B cell (primary cell): ENCODE data around the gene ST6GALNAC2. TPM values are rescaled to one million over a fixed set of nuclear protein-coding genes. Genes with fewer than 3 reads are reported as not detected.

ENCODE experiments used
- ATAC-seq: fragments of 200-7000 bp; cut with Tn5 transposase; one replicate; pipeline ENCODE4 v1.10.0; 2021; ENCODE audit warnings: low read depth, mild to moderate bottlenecking, moderate number of reproducible peaks, moderate library complexity
- CTCF ChIA-PET: fragments of 350-600 bp; sonication (Branson Sonifier 250); formaldehyde crosslinking; loops from one replicate; lab custom pipeline; 2021; ENCODE audit warnings: antibody characterized with exemption, inconsistent platforms; lab: Charles Lee
- POLR2A ChIA-PET: fragments of 350-600 bp; sonication (Branson Sonifier 250); formaldehyde crosslinking; loops from one replicate; lab custom pipeline; 2021; ENCODE audit warnings: antibody characterized with exemption; lab: Charles Lee
- DNase-seq: peaks from one replicate; pipeline ENCODE4 v3.0.0; 2013
- H2AFZ ChIP-seq: 2 replicates; pipeline ENCODE4 v1.6.1; 2012; ENCODE audit warnings: mild to moderate bottlenecking, low read depth, low read length; ENCODE audit not compliant: insufficient read depth, poor library complexity, severe bottlenecking
- H3K27ac ChIP-seq, 2 donors: 1 replicate in 1 of 2; 2 replicates in 1 of 2; pipeline ENCODE4 v1.5.1; 2012 to 2013; ENCODE audit warnings: low read length in 2 of 2, mild to moderate bottlenecking in 2 of 2, moderate library complexity in 1 of 2
- H3K27me3 ChIP-seq, 4 experiments: fragments of 200-600 bp in 1 of 4; sonication (generic) in 1 of 4; replicated peaks in 1 of 4; 1 replicate in 2 of 4; 2 replicates in 2 of 4; pipeline versions ENCODE4 v1.6.1 to v1.7.0; 2013 to 2016; ENCODE audit warnings: low read length in 3 of 4, mild to moderate bottlenecking in 2 of 4, mixed read lengths in 1 of 4, moderate library complexity in 1 of 4; ENCODE audit not compliant: insufficient read depth in 4 of 4, control insufficient read depth in 3 of 4; ENCODE audit errors: control extremely low read depth in 1 of 4
- H3K36me3 ChIP-seq, 2 experiments: replicated peaks in 1 of 2; 1 replicate in 1 of 2; 2 replicates in 1 of 2; pipeline versions ENCODE4 v1.6.1 to v1.7.1; 2013; ENCODE audit warnings: low read length in 1 of 2; ENCODE audit not compliant: insufficient read depth in 2 of 2, control insufficient read depth in 1 of 2; ENCODE audit errors: control extremely low read depth in 1 of 2, extremely low read depth in 1 of 2
- H3K4me1 ChIP-seq, 2 donors: fragments of 200-600 bp in 1 of 2; sonication (generic) in 1 of 2; 1 replicate in 1 of 2; 2 replicates in 1 of 2; pipeline versions ENCODE4 v1.5.1 to v1.6.1; 2013 to 2017; ENCODE audit warnings: low read length in 2 of 2; ENCODE audit not compliant: control insufficient read depth in 2 of 2, insufficient read depth in 2 of 2
- H3K4me2 ChIP-seq: replicated peaks from 2 replicates; pipeline ENCODE3; 2012; ENCODE audit warnings: mild to moderate bottlenecking, low read depth, low read length; ENCODE audit not compliant: poor library complexity, severe bottlenecking
- H3K4me3 ChIP-seq, 5 experiments: fragments of 200-600 bp in 1 of 5; sonication (generic) in 1 of 5; 1 replicate in 3 of 5; 2 replicates in 2 of 5; pipeline versions ENCODE4 v1.5.1 to v1.7.0; 2011 to 2016; ENCODE audit warnings: low read length in 4 of 5, mild to moderate bottlenecking in 4 of 5, low read depth in 2 of 5, control low read depth in 1 of 5, moderate library complexity in 1 of 5; ENCODE audit not compliant: insufficient read depth in 1 of 5; ENCODE audit errors: control extremely low read depth in 1 of 5, extremely low read depth in 1 of 5
- H3K79me2 ChIP-seq: fragments of 200-600 bp; sonication (generic); one replicate; pipeline ENCODE4 v1.6.0; 2016; ENCODE audit warnings: low read length; ENCODE audit not compliant: control insufficient read depth, insufficient read depth
- H3K9ac ChIP-seq: fragments of 200-600 bp; sonication (generic); 2 replicates; pipeline ENCODE4 v1.6.1; 2017; ENCODE audit warnings: mild to moderate bottlenecking, low read length, moderate library complexity
- H3K9me3 ChIP-seq, 3 donors: one replicate each; pipeline versions ENCODE4 v1.6.1 to v1.7.1; 2013; ENCODE audit warnings: low read length in 2 of 3; ENCODE audit not compliant: control insufficient read depth in 2 of 3, insufficient read depth in 1 of 3; ENCODE audit errors: control extremely low read depth in 1 of 3
- H4K20me1 ChIP-seq: 2 replicates; pipeline ENCODE4 v1.6.0; 2012; ENCODE audit warnings: mild to moderate bottlenecking, low read length; ENCODE audit not compliant: insufficient read depth, control insufficient read depth, poor library complexity, severe bottlenecking
- H3K27ac Mint-ChIP-seq: one replicate; pipeline ENCODE4 v1.8.0; 2021; ENCODE audit warnings: mixed read lengths
- H3K27me3 Mint-ChIP-seq: one replicate; pipeline ENCODE4 v1.8.0; 2021; ENCODE audit warnings: mixed read lengths
- H3K4me1 Mint-ChIP-seq: one replicate; pipeline ENCODE4 v1.8.0; 2021; ENCODE audit warnings: mixed read lengths
- H3K4me3 Mint-ChIP-seq: one replicate; pipeline ENCODE4 v1.8.0; 2021; ENCODE audit warnings: mixed read lengths
- H3K9me3 Mint-ChIP-seq: one replicate; pipeline ENCODE4 v1.8.0; 2022; ENCODE audit warnings: mixed read lengths; ENCODE audit not compliant: insufficient read depth
- CTCF ChIP-seq: fragments of 200-600 bp; IDR thresholded peaks from one replicate; pipeline ENCODE4 v1.8.0; 2022; ENCODE audit warnings: antibody characterized with exemption, mild to moderate bottlenecking
- EZH2 ChIP-seq: IDR thresholded peaks from 2 replicates; pipeline ENCODE4 v1.6.1; 2012; ENCODE audit warnings: borderline replicate concordance, low read depth, mild to moderate bottlenecking, moderate library complexity, low read length; ENCODE audit not compliant: insufficient read depth, poor library complexity, severe bottlenecking
- WGBS: methylation state at CpG from one replicate; pipeline ENCODE4 v1.1.5; 2013; ENCODE audit warnings: missing lambda C conversion rate; ENCODE audit not compliant: insufficient coverage; 5-methylcytosine and 5-hydroxymethylcytosine counted together
- intact Hi-C: fragments of 100-400 bp; cut with micrococcal nuclease; formaldehyde crosslinking; loops from one replicate; pipeline ENCODE4 v1.10.0; 2022
- polyA plus RNA-seq: library from polyadenylated mRNA; depleted of rRNA; stranded (reverse); fragments of >200 nt; gene quantifications from 2 replicates; pipeline ENCODE4 v1.2.3, GENCODE V29; 2012
- total RNA-seq, 2 donors: library from RNA; stranded (reverse); fragments of 120-200 nt in 1 of 2; gene quantifications; 1 replicate in 1 of 2; 2 replicates in 1 of 2; pipeline versions ENCODE4 v1.2.3 to v1.2.4, GENCODE V29; 2013 to 2022

Gene ST6GALNAC2
- total and polyA plus RNA-seq, 2 donors (not counting 1 experiment from before 2014, with no cell fraction given): 0.58 to 2.7 TPM

GRCh38 chr17:76546556-76547182, 39.0 kb downstream of the ST6GALNAC2 start:
- no peaks in the 10 kb centered on the region for H3K79me2 ChIP-seq
- DNase-seq (no peak), ATAC-seq (no peak)
- H3K4me1 ChIP-seq: peaks cover 4 to 8% of the 10 kb centered on the region in 2 donors
- 66% methylated on average over 9 of the region's 11 CpGs for WGBS
- no peak overlapping the region for H2AFZ ChIP-seq
- no peaks in the 10 kb centered on the region for H3K9me3 ChIP-seq
- H3K27ac ChIP-seq: no peak overlapping the region
- H4K20me1 ChIP-seq: no peaks in the 10 kb centered on the region
- Mint-ChIP-seq H3K4me1 (peaks cover 7% of the 10 kb centered on the region), H3K27me3 (peaks cover 21% of the 10 kb centered on the region), H3K9me3 (no peaks in the 10 kb centered on the region), H3K4me3 (no peak overlapping the region), H3K27ac (peak overlapping the region; percentile 23)
- H3K27me3 ChIP-seq: peaks cover 0 to 7% (median 3%) of the 10 kb centered on the region in 4 experiments
- ChIA-PET POLR2A (interaction anchor here (0.8 to 1.2 kb wide), 4 partner anchors 11 to 30 kb away, joined by 3 read pairs; no protein-coding TSS in a partner anchor), CTCF (interaction anchor here (0.7 to 5.6 kb wide), 26 partner anchors 8 to 242 kb away, joined by 3 to 156 read pairs (median 4); partner anchors contain the start of genes AANAT and RHBDF2)
- no peak overlapping the region for H3K4me3 ChIP-seq
- H3K9ac ChIP-seq: no peak overlapping the region
- no peak overlapping the region for H3K4me2 ChIP-seq
- H3K36me3 ChIP-seq: peaks cover 0 to 3% of the 10 kb centered on the region in 2 experiments
- no peak for TF ChIP-seq CTCF
- TF ChIP-seq EZH2: no peak
- intact Hi-C loops: loop anchor here (1.0 to 5.0 kb wide), 6 partner anchors 18 to 243 kb away; partner anchors contain the start of gene AANAT
